Stromal cell of bone marrow (primary cell): ENCODE data around the gene KLHL30.

Experiments used
- DNase-seq: peaks from one replicate; pipeline ENCODE4 v3.0.0-alpha.2; 2012; ENCODE audit warnings: low read depth

Gene KLHL30

DNA sequence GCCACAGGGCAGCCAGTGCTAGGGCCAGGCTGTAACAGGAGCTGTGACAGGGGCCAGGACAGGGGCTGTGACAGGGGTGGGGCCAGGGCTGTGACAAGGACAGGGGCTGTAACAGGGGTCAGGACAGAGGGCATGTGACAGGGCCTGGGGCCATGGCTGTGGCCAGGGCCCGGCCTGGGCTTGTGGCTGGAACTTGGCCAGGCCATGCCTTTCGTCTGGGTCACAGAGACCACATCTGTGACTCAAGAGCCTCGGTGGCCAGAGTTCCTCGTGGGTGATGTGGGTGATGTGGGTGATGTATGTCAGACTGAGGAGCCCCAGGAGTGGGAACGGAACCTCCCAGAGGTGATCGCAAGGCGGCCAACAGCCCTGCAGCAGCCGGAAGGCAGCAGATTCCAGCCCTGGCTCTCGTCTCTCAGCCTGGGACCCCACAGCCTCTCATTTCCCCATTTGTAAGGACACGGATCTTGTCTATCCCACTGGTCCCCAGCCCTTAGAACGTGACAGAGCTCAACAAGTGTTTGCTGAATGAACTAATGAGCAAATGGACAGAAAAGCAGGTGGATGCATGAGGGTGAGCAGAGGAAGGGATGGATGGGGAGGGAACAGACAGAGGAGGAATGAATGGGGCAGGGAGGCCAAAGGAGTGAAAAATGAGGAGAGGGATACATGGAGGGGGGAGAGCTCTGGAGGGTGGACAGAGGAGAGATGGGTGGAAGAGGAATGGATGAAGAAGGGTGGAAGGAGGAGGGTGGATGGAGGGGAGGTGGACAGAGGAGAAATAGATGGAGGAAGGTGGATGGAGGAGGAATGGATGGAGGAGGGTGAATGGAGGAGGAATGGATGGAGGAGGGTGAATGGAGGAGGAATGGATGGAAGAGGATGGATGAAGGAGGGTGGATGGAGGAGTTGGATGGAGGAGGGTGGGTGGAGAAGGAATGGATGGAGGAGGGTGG is 21.0 kb upstream of the KLHL30 start:
- DNase-seq, result no peak

DNA sequence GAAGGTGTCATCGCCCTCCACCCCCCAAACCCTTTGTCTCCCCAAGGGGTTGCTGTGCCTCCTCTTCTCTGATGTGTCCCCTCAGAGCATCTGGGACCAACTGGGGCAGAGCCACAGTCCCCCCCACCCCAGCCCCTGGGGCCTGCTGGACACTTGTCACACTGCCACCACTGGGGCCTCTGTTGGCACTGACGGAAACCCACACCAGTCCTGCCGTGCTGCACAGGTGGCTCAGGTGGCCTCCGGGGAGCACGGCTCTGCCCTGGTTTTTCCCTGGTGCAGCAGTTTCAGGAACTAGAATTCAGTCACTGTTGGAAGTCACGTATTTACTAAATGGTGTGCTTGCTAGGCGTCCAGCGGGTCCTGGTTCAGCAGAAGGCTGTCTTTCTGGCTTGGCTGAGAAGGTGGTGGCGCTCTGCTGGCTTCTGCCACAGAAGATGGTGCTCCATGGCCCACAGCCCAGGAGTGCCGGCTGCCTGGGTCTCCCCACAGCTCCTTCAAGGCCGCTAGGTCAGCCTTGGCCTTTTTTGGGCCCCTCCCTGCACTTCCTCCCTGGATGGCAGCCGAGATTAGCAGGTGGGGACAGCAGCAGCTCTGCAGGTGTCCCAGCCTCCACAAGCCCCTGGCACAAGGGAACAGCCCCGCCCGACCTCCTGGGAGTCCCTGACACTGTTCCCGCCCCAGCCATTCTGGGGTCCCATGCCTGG is 18.6 kb upstream of the KLHL30 start:
- DNase-seq, result no peak

DNA sequence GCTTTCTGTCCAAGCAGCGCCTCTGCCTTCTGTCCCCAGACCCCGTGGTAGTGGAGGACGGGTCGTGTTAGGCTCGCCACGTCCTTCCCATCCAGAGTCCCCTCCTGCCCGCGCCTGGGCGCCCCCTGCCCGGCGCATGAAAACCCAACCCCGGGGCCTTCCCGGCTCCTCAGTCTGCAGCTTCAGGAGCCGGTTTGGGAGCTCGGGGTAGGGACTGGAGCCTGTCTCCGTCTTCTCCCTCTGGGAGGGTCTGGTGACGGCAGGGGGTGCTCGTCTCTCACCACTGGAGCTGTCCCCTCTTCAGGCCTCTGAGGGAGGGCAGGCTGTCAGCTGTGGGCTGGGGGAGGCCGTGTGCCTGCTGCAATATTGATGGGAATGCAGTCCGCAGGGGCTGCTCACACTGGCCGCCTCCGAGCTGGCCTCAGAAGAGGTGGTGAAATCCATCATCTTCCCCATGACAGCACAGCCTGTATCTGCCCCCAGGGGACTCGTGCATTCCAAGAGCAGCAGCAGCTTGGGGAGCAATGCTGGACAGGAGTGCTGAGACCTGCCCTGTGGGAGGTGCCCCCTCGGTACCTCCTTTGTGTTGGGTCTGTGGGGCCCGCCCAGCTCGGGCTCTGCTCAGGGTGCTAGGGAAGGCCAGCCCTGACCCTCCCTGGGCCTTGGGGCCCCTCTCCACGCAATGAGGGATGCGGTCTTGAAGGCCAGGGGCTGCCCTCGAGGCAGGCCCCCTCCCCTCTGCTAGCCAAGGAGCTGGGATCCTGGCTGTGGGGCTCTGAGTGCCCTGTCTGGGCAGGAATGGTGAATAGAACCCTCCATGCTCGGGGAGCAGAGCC is 17.8 kb upstream of the KLHL30 start:
- DNase-seq, result no peak

DNA sequence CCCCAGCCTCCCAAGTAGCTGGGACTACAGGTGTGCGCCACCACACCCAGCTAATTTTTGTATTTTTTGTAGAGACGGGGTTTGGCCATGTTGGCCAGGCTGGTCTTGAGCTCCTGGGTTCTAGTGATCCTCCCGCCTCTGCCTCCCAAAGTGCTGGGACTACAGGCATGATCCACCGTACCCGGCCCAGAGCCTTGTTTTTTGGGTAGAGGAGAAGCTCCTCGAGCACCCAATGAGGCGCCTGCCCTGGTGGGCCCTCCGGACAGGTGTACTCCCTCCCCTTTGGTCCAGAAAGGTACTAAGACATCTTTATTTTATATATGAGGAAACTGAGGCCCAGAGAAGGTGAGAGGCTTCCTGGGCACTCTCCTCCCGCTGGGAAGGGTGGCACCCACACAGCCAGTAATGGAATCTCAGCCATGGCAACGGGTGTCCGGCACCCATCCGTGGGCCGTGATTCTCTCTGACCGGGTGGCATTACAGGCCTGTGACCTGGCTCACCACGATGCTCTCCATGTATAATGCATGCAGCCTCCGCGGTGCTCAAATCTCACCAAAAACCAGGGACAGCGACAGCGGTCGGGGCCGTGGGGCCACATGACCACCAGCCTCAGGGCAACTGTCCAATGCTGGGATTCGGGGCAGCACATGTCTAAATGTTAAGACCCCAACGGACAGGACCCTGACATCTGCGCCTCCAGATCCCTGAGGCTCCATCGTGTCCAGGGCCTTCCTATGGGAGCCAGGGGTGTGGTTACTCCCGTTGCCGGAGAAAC is 16.8 kb upstream of the KLHL30 start:
- no peak for DNase-seq

DNA sequence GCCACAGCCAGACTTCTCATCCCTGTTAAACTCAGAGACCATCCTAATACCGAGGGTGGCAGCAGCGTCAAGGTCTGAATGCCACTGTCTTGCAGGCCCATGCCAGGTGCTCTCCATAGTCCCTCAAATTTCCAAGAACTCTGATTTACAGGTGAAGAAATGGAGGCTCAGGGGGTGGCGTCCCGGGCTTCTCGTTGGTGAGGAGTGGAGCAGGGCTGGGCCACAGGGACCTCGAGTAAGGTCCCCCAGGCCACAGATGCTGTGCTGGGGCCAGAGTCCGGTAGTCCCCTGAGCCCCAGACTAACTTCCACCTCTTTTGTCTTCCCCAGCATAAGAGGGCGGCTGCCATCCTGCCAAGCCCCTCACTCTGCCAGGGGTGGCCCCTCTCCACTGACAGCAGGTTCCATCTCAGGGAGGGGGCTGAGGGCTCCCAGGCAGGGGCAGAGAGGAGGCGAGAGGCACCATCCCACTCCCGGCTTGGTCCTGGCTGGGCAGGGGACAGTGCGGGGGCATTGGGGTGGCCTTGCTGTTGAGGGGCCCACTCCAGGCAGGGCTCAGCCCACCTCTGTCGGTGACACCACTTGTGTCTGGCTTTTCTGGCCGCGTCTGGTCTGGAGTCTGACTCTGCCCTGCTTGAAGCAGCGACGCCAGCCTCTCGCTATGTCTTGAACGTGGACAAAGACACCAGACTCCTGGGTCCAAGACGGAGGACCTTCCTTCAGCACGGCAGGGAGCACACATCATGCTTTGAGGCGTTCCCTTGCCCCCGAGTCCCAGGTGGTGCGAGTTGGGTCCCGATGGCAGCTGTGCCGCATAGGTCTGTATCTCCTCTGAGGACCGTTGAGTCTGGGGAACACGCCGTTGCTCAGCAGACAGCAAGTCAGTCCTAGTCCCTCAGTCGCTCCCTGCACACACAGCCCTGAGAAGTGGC is 15.9 kb upstream of the KLHL30 start:
- DNase-seq, result no peak

DNA sequence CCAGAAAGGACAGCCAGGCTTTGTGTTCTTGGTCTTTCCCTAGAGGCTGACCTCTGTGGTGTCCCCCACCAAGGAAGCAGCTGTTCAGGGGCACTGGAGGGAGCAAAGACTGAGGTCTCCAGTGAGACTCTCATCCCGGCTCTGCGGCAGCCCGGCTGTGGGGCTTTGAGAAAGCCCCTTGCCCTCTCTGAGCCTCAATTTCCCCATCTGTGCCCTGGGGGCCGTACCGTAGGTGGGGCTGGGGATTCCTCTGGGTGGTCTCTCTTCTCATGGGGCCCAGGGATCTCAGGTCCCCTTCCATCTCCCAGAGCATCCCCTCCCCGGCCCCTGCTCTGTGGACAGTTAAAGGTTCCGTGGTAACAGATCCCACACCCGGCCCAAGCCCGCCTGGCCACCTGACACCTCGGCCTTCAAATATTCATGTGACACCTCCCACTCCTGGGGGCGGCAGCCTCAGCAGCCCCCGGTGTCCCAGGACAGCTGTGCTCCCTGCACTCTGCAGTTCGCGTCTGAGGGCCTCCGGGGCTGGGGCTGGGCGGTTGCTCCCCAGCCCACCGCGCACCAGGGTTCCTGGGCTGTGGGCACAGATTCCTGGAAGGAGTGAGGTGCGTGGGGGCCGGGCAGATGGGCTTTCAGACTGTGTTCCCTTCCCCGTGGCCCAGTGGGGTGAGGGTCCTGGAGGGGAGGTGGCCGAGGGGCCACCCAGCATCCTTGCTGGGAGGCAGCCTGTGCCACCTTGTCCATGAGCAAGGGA is 15.1 kb upstream of the KLHL30 start:
- DNase-seq, result no peak

DNA sequence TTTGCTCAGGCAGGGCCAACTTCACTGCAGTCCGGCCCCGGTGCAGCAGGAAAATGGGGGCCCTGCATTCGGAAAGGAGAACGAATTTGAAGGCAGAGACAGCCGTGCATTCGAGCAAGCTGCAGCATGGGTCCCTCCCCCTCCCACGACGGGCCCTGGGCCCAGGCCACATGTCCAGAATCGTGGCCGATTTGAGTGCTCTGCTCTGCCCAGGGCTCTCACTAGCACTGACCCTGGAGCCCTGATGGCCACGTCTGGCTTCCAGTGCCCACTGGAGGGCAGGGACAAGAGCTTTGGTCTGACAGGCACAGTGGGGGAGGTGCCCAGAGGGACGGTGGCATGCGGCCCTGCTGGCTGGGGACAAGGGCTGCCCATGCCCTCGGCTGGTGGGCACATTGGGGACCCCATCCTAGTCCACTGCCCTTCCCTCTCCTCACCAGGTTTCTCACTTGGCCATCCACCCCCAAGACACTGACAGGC is 14.4 kb upstream of the KLHL30 start:
- no peak for DNase-seq

DNA sequence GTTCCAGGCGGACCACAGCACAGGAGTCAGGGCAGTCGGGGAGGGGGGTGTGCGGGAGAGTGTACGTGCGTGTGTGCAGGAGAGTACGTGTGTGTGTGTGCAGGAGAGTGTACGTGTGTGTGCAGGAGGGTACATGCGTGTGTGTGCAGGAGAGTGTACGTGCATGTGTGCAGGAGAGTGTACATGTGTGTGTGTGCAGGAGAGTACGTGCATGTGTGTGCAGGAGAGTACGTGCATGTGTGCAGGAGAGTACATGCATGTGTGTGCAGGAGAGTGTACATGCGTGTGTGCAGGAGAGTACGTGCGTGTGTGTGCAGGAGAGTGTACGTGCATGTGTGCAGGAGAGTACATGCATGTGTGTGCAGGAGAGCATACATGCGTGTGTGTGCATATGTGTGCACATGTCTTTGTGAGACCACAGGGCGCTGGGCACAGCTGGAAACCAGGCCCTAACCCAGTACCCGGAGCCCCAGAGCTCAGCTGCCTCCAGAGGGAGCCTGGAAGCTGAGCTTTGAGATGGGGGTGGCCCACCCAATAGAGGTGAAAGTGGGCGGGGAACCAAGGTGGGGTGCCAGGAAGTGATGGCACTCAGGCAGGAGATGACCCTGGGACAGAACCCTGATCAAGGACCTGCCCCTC is 13.9 kb upstream of the KLHL30 start:
- DNase-seq, result no peak

DNA sequence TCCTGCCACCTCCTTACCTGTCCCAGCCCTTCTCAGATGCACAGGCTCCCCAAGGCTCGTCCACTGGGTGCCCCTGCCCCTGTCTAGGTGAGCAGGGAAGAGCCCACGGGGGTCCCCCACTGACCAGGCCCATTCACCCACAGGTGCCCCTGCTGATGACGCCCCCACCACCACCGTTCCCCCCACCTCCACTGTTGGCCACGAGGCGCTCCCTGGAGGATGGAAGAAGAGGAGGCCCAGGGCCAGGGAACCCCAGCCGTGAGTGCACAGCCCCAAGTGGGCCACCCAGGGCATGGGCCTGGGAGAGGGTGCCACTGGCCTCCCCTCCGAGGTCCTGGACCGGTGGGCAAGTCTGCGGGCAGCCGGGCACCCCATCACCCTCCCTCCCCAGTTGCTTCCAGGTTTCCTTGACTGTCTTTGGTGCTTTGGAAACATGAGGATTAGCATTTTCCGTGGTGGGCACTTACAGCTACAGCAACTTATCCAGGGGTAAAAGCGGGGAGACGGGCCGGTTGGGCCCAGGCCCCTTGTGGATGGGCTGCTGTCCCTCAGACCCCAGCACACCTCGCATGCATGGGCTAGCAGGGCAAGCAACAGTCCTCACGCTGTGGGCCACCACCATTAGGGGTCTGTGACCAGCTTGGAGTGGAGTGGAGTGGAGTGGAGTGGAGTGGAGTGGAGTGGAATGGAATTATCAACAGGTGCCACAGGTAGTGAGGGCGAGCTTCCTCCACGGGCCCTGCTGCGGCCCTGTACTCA is 13.2 kb upstream of the KLHL30 start:
- DNase-seq, result no peak

DNA sequence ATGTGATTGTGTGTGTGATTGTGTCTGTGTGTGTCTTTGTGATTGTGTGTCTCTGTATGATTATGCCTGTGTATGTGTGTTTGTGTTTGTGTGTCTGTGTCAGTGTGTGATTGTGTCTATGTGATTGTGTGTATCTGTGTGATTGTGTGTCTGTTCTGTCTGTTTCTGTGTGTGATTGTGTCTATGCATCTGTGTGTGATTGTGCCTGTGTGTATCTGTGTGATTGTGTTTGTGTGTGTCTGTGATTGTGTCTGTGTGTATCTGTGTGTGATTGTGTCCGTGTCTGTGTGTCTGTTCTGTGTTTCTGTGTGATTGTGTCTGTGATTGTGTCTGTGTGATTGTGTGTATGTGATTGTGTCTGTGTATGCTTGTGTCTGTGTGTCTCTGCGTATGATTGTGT is 12.1 kb upstream of the KLHL30 start:
- no peak for DNase-seq

DNA sequence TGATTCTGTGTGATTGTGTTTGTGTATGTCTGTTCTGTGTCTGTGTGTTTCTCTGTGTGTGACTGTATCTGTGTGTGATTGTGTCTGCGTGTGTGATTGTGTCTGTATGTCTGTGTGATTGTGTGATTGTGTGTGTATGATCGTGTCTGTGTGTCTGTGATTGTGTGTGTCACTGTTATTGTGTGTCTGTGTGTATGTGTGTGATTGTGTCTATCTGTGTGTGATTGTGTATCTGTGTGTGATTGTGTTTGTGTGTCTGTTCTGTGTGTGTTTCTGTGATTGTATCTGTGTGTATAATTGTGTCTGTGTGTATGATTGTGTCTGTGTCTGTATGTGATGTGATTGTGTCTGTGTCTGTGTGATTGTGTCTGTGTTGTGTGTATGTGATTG is 11.7 kb upstream of the KLHL30 start:
- DNase-seq, result no peak

DNA sequence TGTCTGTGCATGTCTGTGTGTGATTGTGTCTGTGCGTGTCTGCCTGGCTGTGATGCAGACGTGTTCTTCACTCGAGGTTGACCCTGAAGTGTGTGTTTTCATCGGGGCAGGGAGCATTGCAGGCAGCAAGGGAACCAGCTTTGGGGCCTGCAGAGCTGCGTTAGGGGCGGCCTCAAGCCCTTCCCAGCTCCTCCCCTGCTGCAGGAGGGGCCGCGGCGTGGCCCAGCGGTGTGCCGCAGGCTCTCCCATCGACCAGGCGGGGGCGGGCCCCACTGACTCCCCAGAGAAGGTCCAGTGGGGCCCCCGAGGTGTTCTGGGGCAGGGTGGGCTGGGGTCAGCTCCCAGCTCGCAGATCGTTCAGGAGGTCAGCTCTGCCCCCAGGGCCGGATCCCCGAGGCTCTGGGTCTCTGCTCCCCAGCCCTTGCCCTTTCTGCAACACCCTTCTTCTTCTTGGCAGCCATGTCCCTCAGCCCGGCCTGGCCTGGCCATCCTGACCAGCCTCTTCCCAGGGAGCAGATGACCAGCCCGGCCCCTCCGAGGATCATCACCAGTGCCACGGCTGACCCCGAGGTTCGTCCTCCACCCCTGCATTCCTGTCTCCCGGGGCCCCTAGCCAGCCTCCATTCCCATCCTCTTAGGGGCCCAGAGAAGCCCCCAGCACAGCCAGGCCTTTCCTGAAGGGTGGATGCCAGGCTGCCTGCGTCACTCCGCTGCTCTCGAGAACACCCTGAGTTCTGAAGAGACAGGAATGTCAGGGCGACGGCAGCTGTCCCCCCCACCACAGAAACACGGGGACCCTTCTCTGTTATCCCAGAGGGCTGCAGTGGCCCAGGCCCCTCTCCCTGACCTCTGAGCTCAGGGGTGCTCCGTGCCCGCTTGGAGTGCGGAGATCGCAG is 11.1 kb upstream of the KLHL30 start:
- peak; percentile 18 for DNase-seq

DNA sequence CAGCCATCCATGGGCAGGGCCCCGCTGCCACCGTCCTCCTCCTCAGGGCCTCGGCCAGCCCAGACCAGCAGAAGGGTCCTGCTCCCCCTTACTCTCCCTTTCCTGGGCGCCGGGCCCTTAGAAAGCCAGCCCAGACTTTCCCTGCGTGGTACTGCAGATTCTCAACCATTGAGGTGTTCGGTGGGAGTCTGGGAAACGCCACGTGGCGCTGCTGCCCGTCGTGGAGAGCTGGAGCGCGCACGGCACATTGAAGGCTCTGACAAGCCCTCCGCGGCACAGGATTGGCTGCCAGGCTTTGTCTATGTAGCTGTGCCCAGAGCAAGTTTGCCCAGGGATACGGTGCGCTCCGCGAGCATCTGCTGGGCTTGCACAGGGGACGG is 10.4 kb upstream of the KLHL30 start:
- no peak for DNase-seq

DNA sequence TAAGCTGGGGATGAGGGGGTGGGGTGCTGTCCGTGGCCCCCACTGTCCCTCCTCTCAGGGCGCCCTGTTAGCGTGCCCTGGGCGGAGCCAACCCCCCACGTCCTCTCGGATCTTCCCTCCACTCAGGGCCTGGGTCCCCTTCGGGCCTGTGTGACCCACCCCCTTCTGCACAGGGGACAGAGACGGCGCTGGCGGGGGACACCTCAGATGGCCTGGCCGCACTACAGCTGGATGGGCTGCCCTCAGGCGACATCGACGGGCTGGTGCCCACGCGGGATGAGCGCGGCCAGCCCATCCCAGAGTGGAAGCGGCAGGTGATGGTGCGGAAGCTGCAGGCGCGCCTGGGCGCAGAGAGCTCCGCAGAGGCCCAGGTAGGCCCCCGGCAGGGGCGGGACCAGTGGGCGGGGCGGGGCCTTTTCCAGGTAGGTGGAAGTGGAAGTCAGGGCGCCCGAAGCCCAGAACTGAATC is 9.9 kb upstream of the KLHL30 start:
- no peak for DNase-seq

DNA sequence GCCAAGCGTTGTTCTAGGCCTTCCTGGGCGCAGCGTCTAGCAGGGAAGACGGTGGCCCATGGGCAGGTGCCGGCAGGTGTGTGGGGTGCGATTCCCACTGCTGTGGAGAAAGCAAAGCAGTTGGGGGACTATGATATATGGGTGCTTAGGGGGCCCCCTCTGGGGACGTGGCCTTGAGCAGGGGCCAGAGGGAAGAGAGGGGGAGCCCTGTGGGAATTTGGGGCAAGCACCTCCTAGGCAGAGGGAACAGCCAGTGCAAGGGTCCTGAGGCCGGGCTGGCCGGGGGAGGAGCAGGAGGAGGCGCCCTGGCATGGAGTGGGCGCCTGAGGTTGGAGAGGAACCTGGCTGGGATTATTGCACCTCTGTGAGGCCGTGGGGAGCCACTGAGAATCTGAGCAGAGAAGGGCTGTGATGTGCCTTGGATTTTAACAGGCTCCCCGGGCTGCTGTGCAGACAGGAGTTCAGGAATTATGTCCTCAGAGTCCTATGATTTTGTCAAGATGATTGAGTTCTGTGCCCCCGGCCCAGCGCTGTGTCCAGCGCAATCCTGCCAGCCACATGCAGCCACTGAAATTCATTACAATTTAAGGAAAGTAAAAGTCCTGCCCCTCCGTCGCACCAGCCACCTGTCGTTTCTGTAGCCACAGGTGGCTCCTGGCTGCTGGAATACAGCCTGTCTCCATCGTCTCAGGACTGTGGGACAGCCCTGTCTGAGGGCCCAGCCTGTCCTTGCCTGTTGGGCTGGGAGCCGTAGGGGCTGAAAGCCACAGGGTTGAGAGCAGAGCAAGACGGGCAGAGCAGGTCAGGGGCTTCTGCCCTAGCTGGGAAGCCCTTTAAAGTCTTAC is 9.1 kb upstream of the KLHL30 start:
- DNase-seq, result no peak

DNA sequence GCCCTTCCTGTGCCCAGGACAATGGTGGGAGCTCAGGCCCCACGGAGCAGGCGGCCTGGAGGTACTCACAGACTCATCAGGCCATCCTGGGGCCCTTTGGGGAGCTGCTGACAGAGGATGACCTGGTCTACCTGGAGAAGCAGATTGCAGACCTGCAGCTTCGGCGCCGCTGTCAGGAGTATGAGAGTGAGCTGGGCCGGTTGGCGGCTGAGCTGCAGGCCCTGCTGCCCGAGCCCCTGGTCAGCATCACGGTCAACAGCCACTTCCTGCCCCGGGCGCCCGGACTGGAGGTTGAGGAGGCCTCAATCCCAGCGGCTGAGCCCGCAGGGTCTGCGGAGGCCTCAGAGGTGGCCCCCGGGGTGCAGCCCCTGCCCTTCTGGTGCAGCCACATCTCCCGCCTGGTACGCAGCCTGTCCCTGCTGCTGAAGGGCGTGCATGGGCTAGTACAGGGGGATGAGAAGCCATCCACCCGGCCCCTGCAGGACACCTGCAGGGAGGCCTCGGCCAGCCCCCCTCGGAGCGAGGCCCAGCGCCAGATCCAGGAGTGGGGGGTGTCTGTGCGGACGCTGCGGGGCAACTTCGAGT is 8.3 kb upstream of the KLHL30 start:
- DNase-seq, result no peak
